Mesendoderm (in vitro differentiated cells): ENCODE data around the gene TTLL9.
A peak's percentile ranks its signal among the peaks of the same experiment; 100 is the strongest.

Experiments used
- DNase-seq: peaks from one replicate; pipeline ENCODE4 v3.0.0; 2013
- H2AK5ac ChIP-seq: 2 replicates; pipeline ENCODE4 v1.6.1; 2013; ENCODE audit warnings: low read length, inconsistent platforms
- H2BK120ac ChIP-seq: 2 replicates; pipeline ENCODE4 v1.6.1; 2013; ENCODE audit warnings: low read depth, mild to moderate bottlenecking, low read length, moderate library complexity, mixed read lengths
- H2BK15ac ChIP-seq: replicated peaks from 2 replicates; pipeline ENCODE4 v1.6.1; 2013; ENCODE audit warnings: low read depth, mild to moderate bottlenecking, moderate library complexity
- H2BK5ac ChIP-seq: 2 replicates; pipeline ENCODE4 v1.6.1; 2013; ENCODE audit warnings: low read length, inconsistent platforms
- H3K18ac ChIP-seq: 2 replicates; pipeline ENCODE4 v1.6.1; 2013; ENCODE audit warnings: mild to moderate bottlenecking, low read length, mixed read lengths
- H3K23ac ChIP-seq: one replicate; pipeline ENCODE4 v1.6.1; 2013; ENCODE audit warnings: low read length
- H3K27ac ChIP-seq: 2 replicates; pipeline ENCODE4 v1.5.1; 2013; ENCODE audit warnings: low read depth, mild to moderate bottlenecking, inconsistent platforms, low read length, moderate library complexity
- H3K27me3 ChIP-seq: 2 replicates; pipeline ENCODE4 v1.6.1; 2013; ENCODE audit warnings: low read length, control low read depth, mild to moderate bottlenecking, inconsistent platforms; ENCODE audit not compliant: insufficient read depth, poor library complexity
- H3K36me3 ChIP-seq: 2 replicates; pipeline ENCODE4 v1.6.1; 2013; ENCODE audit warnings: low read length, inconsistent platforms; ENCODE audit not compliant: control insufficient read depth, insufficient read depth
- H3K4ac ChIP-seq: one replicate; pipeline ENCODE4 v1.6.1; 2013; ENCODE audit warnings: low read depth, mild to moderate bottlenecking, low read length, moderate library complexity
- H3K4me1 ChIP-seq: 2 replicates; pipeline ENCODE4 v1.6.1; 2013; ENCODE audit warnings: low read depth, low read length, inconsistent platforms; ENCODE audit not compliant: control insufficient read depth
- H3K4me2 ChIP-seq: 2 replicates; pipeline ENCODE4 v1.6.1; 2013; ENCODE audit warnings: low read length
- H3K4me3 ChIP-seq: 2 replicates; pipeline ENCODE4 v1.5.1; 2013; ENCODE audit warnings: mild to moderate bottlenecking, low read length
- H3K56ac ChIP-seq: one replicate; pipeline ENCODE4 v1.6.1; 2013; ENCODE audit warnings: low read length
- H3K79me1 ChIP-seq: 2 replicates; pipeline ENCODE4 v1.6.1; 2013; ENCODE audit warnings: low read length, inconsistent platforms
- H3K79me2 ChIP-seq: 2 replicates; pipeline ENCODE4 v1.6.1; 2013; ENCODE audit warnings: mild to moderate bottlenecking, low read length; ENCODE audit not compliant: control insufficient read depth, insufficient read depth
- H3K9ac ChIP-seq: 2 replicates; pipeline ENCODE4 v1.6.1; 2013; ENCODE audit warnings: low read length, inconsistent platforms
- H4K5ac ChIP-seq: one replicate; pipeline ENCODE4 v1.6.1; 2013; ENCODE audit warnings: low read length
- H4K8ac ChIP-seq: one replicate; pipeline ENCODE4 v1.6.1; 2013; ENCODE audit warnings: low read depth, mild to moderate bottlenecking, control low read depth, low read length, moderate library complexity
- WGBS: extraction: QIAGEN DNeasy Blood & Tissue Kit; methylation state at CpG from one replicate; pipeline ENCODE4 v1.1.7; 2013; ENCODE audit warnings: low lambda C conversion rate, missing lambda C conversion rate; ENCODE audit not compliant: insufficient coverage; ENCODE audit errors: extremely low coverage; 5-methylcytosine and 5-hydroxymethylcytosine counted together

Gene TTLL9

DNA sequence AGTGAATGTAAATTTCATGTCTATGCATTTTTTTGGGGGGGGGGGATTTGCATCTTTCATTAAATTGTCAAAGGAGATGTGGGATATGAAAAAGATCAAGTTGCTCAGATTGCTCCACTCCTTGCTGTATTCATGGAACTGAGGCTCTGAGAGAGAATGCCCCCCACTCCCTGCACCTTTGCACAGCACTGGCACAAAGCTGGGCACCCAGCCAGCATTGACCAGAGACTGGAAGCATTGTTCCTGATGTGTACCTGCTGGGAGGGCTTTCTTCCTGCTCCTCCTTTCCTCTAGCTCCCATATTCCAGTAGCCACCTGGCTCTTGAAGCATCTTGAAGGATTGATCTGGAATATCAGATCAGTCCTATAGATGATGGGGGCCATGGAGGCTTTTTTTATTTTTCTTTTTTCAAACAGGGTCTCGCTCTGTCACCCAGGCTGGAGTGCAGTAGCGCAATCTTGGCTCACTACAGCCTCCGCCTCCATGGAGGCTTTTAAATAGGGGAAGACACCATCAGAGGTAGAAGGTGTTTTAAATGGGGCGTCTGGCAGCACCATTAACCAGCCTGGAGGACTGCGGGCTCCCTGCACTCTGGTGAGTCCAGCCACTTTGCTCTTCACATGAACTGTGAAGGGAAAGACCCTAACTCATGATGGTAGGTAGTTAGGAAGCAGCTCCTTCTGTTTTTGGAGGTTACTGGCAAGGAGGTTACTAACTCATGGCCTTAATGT, 11.0 kb upstream of the TTLL9 start:
- Histone ChIP-seq H3K79me1 (no peaks in the 10 kb centered on the region), H3K4me2 (no peak overlapping the region), H3K56ac (no peak overlapping the region), H4K8ac (no peak overlapping the region), H2BK120ac (no peak overlapping the region), H3K27me3 (no peaks in the 10 kb centered on the region), H3K79me2 (no peaks in the 10 kb centered on the region), H3K18ac (no peak overlapping the region), H3K4me3 (no peak overlapping the region), H4K5ac (no peak overlapping the region), H3K4me1 (peaks cover 4% of the 10 kb centered on the region), H2BK5ac (no peak overlapping the region), H2BK15ac (no peak overlapping the region), H3K4ac (no peak overlapping the region), H3K9ac (no peak overlapping the region), H2AK5ac (no peak overlapping the region), H3K27ac (no peak overlapping the region), H3K23ac (no peak overlapping the region), H3K36me3 (no peaks in the 10 kb centered on the region)
- no CpG with 5 or more reads among the region's 5 CpGs for WGBS
- DNase-seq = no peak

GRCh38 chr20:31859998-31860380, 10.4 kb upstream of the TTLL9 start:
- no CpG with 5 or more reads among the region's 7 CpGs for WGBS
- no peak overlapping the region for H4K8ac ChIP-seq
- no peak overlapping the region for H3K27ac ChIP-seq
- H2AK5ac ChIP-seq = no peak overlapping the region
- no peaks in the 10 kb centered on the region for H3K27me3 ChIP-seq
- H3K4ac ChIP-seq = no peak overlapping the region
- no peak overlapping the region for H2BK5ac ChIP-seq
- no peak for DNase-seq
- H3K4me2 ChIP-seq = no peak overlapping the region
- no peaks in the 10 kb centered on the region for H3K79me2 ChIP-seq
- no peak overlapping the region for H2BK120ac ChIP-seq
- H2BK15ac ChIP-seq = no peak overlapping the region
- no peak overlapping the region for H4K5ac ChIP-seq
- no peaks in the 10 kb centered on the region for H3K79me1 ChIP-seq
- H3K4me3 ChIP-seq = no peak overlapping the region
- no peak overlapping the region for H3K23ac ChIP-seq
- no peak overlapping the region for H3K18ac ChIP-seq
- H3K36me3 ChIP-seq = no peaks in the 10 kb centered on the region
- H3K4me1 ChIP-seq = peaks cover 4% of the 10 kb centered on the region
- no peak overlapping the region for H3K9ac ChIP-seq
- H3K56ac ChIP-seq = no peak overlapping the region

GRCh38 chr20:31860390-31861134, 9.9 kb upstream of the TTLL9 start:
- Histone ChIP-seq H3K27ac (no peak overlapping the region), H3K79me1 (no peaks in the 10 kb centered on the region), H3K23ac (no peak overlapping the region), H3K56ac (peak overlapping the region; percentile 85), H3K36me3 (no peaks in the 10 kb centered on the region), H3K9ac (peak overlapping the region; percentile 48), H3K79me2 (no peaks in the 10 kb centered on the region), H3K4me2 (peak overlapping the region; percentile 93), H3K4ac (no peak overlapping the region), H4K5ac (no peak overlapping the region), H3K27me3 (no peaks in the 10 kb centered on the region), H2BK15ac (no peak overlapping the region), H3K18ac (no peak overlapping the region), H2AK5ac (no peak overlapping the region), H2BK5ac (no peak overlapping the region), H3K4me3 (no peak overlapping the region), H3K4me1 (peaks cover 4% of the 10 kb centered on the region), H4K8ac (no peak overlapping the region), H2BK120ac (no peak overlapping the region)
- WGBS = no CpG with 5 or more reads among the region's 15 CpGs
- DNase-seq = peak; percentile 72

- no peak overlapping the region for H3K23ac ChIP-seq
- H4K8ac ChIP-seq = no peak overlapping the region
- H4K5ac ChIP-seq = no peak overlapping the region
- peaks cover 4% of the 10 kb centered on the region for H3K4me1 ChIP-seq
- no peak overlapping the region for H3K27ac ChIP-seq
- H3K4me2 ChIP-seq = peak overlapping the region; percentile 93
- peak; percentile 59 for DNase-seq
- no peak overlapping the region for H3K4ac ChIP-seq
- H3K36me3 ChIP-seq = no peaks in the 10 kb centered on the region
- no peak overlapping the region for H2AK5ac ChIP-seq
- H2BK5ac ChIP-seq = no peak overlapping the region
- H3K4me3 ChIP-seq = peak overlapping the region; percentile 39
- peak overlapping the region; percentile 81 for H3K9ac ChIP-seq
- no peaks in the 10 kb centered on the region for H3K79me1 ChIP-seq
- no peaks in the 10 kb centered on the region for H3K27me3 ChIP-seq
- no peak overlapping the region for H2BK120ac ChIP-seq
- no peaks in the 10 kb centered on the region for H3K79me2 ChIP-seq
- H3K18ac ChIP-seq = peak overlapping the region; percentile 35
- no peak overlapping the region for H2BK15ac ChIP-seq
- WGBS = no CpG with 5 or more reads among the region's 20 CpGs
- H3K56ac ChIP-seq = peak overlapping the region; percentile 85
These were observed 9.4 kb upstream of the TTLL9 start for GRCh38 chr20:31861135-31861384.

DNA sequence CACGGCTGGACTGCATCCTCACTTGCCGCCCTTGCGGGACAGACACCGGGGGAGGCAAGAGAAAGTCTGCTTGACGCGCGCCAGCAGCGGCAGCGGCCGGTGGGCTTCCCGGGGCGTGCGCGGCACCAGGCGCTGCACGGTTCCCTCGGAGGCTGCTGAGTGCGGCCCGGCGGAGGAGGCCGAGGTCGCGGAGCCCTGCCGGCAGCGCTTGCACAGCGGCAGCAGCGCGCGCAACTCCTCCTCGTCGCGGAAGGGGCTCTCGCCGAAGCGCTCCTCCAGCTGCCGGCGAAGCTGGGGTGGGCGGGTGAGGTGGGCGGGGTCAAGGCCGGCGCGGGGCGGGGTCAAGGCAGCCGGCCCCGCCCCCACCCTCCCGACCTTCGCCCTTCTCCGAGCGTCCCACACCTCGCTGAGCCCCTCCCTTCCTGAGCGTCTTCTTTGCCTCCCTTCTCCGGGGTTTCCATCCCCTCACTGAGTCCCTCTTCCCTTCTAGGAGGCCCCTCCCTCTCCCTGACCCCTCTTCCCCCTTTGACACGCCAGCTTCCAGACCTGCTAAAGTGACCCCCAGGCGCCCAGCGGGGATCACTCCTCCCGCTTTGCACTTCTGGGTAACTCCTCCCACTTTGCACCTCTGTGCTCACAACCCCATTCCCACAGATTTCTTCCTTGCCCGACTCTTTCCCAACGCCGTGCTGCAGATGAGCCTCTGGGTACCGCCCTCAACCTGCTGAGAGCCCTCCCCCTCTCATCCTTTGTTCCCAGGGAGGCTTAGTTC, 8.9 kb upstream of the TTLL9 start:
- Histone ChIP-seq H3K79me1 (no peaks in the 10 kb centered on the region), H3K4me2 (peak overlapping the region; percentile 93), H2BK15ac (no peak overlapping the region), H3K36me3 (no peaks in the 10 kb centered on the region), H3K9ac (peak overlapping the region; percentile 81), H2BK120ac (no peak overlapping the region), H3K18ac (peak overlapping the region; percentile 35), H3K27me3 (no peaks in the 10 kb centered on the region), H3K27ac (no peak overlapping the region), H4K8ac (no peak overlapping the region), H2BK5ac (no peak overlapping the region), H3K56ac (peak overlapping the region; percentile 85), H3K4me3 (peak overlapping the region; percentile 39), H2AK5ac (no peak overlapping the region), H4K5ac (no peak overlapping the region), H3K23ac (no peak overlapping the region), H3K4me1 (peaks cover 4% of the 10 kb centered on the region), H3K4ac (no peak overlapping the region), H3K79me2 (no peaks in the 10 kb centered on the region)
- WGBS = no CpG with 5 or more reads among the region's 60 CpGs
- peak; percentile 87 for DNase-seq
